GM21717 (cell line): ENCODE measurements around the gene ZCWPW1.
A peak's percentile ranks its signal among the peaks of the same experiment; 100 is the strongest.

Source experiments
- ATAC-seq: cut with Tn5 transposase; IDR thresholded peaks from one replicate; pipeline ENCODE4 v1.9.1; 2021; ENCODE audit warnings: mild to moderate bottlenecking, moderate library complexity; ENCODE audit not compliant: unreplicated experiment

The ZCWPW1 gene, protein sequence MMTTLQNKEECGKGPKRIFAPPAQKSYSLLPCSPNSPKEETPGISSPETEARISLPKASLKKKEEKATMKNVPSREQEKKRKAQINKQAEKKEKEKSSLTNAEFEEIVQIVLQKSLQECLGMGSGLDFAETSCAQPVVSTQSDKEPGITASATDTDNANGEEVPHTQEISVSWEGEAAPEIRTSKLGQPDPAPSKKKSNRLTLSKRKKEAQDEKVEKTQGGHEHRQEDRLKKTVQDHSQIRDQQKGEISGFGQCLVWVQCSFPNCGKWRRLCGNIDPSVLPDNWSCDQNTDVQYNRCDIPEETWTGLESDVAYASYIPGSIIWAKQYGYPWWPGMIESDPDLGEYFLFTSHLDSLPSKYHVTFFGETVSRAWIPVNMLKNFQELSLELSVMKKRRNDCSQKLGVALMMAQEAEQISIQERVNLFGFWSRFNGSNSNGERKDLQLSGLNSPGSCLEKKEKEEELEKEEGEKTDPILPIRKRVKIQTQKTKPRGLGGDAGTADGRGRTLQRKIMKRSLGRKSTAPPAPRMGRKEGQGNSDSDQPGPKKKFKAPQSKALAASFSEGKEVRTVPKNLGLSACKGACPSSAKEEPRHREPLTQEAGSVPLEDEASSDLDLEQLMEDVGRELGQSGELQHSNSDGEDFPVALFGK

DNA sequence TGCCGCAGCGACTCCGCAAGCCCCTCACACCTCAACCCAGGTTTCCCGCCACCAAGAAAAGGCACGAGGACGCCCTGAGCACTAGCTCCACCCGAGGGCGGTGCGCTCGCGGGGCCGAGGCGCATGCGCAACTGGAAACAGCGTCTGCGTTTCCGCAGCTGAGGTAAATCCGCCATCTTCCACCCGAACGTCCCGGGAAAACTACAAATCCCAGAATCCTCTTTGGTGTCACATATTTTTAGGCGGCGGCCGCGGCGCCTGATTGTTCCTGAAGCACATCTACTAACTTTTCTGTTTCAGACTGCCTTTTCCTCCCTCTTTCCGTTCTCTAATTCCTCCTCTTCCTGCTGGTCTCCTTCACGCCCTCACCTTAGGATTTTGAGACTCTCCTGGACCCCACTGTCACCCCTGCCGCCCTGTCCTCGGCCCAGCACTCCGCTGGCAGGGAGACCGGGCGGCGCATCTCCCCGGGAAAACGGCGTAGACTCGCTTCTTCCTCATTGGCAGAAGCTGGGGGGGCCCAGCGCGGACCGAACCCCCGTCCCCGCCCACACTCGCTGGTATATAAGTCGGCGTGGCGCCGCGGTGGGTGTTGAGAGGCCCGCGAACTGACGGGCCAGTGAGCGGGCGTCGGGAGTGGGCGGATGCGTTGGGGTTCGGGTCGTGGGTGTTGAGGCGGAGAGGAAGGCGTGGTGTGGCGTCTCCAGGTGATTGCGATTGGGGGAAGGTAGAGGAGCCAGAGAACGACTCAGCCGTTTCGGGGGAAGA lies at the start of gene ZCWPW1:
TSS of gene ZCWPW1 (minus strand) at position 505 of the 768 bp plus-strand sequence. CDS start 8,054 bp downstream, outside the sequence.
- ATAC-seq: peak; percentile 44

DNA sequence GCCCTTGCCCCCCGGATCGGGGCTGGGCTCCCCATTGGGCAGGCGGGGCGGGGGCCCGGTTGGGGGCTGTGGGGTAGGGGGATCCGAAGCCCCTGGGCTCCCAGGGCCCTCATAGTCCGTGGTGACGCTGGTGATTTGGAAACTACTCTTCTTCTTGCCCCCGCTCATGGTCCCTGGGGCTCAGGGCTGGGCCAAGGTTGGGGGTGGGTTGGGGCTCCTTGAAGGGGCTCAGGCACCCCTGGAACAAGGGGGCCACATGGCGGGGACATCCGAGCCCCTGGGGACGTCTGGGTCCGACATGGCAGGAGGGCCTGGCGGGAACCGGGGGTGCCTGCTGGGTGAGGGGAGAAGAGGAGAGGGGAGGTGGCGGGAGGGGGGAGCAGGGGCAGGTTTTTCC lies 49.4 kb upstream of the ZCWPW1 start:
- ATAC-seq: no peak

DNA sequence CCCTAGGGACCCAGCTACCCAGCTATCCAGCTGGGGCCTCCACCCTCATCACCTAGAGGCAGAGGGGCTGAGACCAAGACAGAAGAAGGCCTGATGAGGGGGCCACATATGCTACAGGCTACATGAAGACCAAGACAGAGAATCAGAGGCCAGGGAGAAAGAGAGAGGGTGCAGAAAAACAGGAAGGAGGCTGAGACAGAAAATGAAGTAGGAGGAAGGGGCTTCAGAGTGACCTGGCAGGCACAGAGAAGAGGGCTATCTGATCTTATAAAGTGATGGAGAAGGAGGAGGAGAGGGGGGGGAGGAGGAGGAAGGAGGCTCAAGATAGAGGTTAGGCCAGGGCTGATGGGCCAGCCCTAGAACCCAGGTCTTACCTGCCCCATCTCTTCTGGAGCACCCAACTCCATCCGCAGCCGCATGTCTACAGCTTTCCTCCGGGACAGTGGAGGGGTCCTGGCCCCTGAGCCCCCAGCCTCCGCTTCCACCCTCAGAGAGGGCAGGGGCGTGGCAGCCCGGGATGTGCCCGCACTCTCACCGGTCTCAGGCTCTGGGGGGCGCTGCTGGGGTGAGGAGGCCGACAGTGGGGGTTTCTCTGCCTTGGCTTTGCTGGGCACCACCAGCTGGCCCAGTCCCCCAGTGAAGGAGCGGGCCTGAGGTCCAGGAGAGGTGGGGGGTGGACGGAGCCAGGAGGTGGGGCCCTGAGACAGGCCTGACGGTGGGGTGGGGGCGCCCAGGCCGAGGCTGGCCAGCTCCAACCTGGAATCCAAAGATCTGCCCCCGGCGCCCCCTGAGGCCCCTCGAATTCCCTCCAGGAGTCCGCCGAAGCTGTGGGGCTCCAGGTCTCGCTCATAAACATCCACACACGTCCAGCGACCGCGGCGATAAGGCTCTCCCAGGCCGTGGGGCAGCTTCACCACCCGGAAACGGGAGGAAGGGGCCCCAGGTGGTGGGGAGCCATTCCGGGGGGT lies 48.7 kb upstream of the ZCWPW1 start:
- no peak for ATAC-seq

DNA sequence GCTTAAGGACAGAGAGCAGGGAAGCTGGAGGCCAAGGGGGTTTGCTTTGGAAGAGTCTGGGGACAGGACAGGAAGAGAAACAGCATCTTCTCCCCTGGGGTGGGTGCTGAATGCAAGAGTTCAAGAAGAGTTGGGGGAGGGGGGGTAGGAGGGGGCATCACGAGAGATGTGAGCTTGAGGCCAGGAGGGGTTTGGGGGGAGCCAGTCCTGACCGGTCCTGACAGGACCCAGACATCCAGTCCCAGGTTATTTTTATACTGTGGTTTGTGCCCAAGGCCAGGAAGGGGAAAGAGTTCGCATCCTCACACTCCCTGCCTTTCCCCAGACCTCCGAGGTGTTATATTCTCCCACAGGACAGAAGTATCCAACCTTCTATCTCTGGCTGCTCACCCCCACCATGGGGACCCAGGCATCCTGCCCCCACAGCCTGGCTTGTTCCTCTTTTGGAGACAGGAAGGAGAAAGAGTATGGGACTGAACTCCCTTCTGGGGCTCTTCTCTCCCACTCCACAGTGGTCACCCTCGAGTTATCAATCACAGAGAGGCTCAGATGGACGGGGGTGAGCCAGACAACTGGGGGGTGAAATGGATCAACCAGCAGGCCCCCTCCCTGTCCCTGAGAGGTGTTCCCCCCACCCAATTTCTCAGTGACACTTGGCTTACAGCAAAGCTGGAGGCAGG lies 47.7 kb upstream of the ZCWPW1 start:
- no peak for ATAC-seq

DNA sequence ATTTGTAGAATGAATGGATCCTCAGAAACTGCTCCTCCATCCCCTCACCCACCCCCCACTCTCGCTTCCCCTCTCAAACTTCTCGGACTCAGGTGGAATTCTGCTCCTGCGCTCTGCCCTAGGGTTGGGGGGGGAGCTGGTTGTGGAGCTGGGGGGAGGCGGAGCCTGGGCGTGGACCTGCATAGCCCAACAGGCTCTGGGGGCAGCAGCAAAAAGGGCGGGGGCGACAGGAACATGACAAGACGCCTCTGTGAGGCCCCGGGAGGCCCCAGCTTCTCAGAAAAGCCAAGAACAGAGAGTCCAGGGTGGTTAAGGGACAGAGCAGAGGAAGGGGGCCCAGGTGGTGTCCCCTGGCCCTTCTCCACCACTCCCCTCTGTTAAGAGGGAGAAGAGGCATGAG lies 47.0 kb upstream of the ZCWPW1 start:
- ATAC-seq: no peak

DNA sequence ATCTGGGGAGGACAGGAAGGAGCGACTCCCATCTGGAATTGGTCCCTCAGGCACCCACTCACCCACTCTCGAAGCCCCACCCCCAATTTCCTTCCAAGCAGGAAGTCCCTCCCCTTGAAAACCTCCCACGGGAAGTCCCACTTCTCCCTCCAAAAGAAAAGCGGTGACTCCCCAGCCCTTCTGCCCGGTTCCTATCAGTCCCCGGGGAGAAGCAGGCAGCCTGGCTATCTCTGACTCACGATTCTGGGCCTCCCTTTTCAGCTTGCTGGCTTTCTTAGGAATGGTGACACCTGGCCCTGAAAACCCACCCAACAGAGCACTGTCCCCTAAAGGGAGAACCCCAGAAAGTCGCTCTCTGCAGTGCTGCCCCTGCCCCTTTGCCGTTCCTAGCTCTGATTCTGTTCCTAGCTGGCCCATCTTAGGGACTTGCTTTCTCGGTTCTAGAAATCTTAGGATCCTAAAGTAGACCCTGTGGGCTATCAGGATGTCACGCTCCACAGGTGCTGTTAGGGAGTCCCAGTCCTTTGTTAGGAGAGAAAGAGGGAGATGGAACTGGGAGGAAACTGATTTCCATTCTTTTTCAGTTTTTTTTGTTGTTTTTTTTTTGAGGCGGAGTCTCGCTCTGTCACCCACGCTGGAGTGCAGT lies 44.5 kb upstream of the ZCWPW1 start:
- no peak for ATAC-seq

DNA sequence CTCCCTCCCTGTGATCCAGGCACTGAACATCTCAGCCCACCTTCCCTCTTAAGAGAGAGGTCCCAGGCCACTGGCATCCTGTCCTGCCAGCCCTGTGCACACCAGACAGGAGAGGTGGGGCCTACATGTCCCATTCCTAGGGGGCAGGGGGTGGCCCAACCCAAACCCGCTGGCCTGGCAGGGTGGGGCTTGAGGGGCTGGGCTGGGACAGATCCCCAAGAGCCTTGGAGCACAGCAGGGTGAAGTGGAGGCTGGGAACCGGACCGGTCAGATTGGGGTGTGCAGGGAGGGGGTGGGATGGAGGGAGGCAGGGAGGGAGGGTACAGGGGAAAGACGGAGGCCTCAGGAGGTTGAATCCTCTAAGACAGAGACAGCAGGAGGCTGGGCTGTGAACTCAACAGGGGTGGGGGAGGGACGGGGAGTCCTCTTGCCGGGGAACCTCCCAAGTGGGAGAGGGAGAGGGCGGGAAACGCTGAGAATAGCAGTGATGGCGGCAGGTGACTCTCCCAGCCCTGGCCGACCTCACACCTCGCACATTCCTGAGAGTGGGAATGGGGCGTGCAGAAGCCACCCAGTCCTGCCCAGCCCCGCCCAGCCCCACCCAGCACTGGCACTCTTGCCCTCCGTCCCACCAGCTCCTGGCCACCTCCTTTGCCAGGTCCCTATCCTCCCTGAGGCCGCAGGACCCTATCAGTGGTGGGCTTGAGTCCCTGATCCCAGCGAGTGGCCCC lies 43.8 kb upstream of the ZCWPW1 start:
- no peak for ATAC-seq

DNA sequence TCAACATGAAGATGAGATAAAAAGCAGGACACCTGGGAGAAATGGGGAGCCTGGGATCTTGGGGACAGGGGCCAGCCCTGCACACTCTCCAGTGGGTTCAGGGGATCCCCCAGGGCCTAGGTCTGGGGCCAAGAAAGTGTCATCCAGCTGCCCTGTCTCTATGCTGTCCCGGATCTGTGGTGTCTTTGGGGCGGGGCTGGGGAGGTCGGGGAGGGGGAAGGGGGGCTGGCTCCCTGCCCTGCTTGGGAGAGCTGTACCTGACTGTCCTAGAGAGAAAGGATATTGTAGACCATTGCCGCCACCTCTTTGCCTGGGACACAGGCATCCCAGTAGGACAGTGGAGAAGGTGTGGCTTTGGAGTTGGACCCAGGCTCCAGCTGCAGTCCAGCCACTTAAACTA lies 42.5 kb upstream of the ZCWPW1 start:
- ATAC-seq: no peak

DNA sequence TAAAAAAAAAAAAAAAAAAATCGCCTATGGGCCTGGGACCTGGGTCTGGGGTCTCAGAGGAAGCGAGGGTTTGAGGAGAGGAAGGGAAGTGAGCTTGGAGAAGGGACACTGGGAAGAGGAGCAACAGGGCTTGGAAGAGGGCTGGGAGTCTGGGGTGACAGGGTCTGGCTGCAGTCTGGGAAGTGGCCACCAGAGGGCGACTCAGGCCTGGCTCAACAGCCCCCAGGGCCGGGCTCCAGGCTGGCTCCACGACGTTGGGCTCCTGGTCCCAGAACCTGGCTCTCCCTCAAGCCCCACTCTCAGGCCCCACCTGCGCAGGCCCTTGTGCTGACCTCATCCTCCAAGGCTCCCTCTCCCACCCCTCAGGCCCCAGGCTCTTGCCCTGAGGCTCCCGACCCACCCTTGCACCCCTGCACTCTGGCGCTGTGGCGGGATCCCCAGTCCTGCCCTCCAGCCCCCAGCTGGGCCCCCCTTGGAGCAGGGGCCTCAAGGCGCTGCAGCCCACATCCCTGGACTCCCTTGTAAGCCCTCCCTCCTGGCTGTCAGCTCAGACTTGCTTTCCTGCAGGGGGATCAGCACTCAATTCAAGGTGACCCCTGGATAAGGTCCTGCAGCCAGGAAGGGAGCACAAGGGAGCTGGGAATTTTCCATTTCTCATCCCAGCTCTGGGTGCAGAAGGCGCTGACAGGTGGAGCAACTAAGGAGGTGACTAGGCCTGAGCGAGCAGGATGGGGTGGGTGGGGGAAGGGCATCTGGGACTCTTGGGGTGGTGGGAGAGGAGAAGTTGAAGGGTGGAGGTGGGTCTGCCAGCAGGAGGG lies 40.9 kb upstream of the ZCWPW1 start:
- no peak for ATAC-seq

DNA sequence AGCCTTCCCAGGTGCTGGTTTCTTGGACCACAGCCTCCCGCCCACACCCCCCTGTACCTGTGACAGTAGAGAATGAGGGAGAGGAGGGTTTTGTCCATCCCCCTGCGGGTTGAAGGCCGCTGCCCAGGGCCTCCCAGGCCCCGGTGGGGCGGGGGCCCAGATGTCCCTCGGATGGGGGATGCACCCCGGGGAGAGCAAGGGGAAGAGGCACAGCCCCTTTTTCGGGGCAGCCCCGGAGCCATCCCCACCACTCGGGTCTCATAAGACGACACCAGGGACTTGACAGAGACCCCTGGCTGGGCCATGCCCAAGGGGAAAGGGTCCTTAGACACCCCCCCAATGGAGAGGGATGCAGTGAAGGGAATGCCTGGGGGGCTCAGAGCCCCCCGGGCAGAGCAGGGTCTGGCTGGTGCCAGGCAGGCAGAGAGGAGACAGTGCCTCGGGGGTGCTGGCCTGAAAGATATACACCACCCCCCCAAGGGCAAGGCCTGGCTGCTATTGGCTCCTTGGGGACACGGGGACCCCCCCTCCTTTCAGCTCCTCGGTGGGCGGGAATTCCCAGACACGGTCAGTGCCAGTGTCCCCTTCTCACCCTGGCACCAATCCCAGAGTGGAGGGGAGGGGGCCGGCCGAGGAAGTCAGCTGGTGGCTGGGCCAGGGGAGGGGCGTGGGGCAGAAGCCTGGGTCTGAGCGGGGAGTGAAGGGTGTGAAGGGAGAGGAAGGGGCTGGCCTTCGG lies 39.3 kb upstream of the ZCWPW1 start:
- ATAC-seq: no peak

DNA sequence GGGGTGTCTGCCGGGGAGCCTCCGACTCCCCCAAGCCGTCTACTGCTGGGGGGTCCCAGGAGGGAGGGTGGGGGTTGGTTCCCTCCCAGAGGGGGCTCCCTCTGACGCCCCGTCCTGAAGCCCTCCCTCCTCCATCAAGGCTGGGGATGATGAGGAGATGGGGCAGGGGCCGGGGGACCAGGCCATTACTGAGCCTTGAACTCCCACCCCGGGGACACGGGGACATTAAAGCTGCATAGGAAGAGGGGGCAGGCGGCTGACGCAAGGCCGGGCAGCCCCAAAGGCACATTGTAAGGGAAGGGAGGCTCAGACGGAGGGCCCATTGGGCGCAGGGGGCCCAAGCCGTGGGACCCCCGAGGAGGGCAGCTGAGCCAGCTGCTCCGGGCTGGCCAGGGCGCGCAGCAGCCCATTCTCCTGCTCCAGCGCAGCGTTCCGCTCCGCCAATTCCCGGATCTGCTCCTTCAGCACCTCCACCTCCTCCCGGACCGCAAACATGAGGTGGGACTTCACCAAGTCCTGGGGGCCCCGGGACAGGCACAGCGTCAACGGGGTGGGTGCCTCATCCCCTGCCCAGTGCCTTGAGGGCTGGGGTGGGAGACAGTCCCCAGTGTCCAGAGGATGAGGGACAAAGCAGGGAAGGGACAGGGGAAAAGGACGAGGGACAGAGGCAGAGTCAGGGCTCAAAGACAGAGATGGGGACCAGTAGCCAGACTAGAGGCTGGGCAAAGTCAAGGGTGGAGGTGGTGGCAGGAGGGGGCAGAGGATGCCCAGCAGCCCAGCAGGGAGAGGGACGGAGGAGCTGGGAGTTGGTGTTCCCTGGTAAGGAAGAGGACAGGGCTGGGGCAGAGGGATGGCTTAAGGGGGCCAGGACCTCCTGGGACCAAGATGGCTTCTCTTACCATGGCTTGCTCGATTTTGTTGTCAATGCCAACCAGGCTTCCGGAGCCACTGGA lies 38.4 kb upstream of the ZCWPW1 start:
- no peak for ATAC-seq

DNA sequence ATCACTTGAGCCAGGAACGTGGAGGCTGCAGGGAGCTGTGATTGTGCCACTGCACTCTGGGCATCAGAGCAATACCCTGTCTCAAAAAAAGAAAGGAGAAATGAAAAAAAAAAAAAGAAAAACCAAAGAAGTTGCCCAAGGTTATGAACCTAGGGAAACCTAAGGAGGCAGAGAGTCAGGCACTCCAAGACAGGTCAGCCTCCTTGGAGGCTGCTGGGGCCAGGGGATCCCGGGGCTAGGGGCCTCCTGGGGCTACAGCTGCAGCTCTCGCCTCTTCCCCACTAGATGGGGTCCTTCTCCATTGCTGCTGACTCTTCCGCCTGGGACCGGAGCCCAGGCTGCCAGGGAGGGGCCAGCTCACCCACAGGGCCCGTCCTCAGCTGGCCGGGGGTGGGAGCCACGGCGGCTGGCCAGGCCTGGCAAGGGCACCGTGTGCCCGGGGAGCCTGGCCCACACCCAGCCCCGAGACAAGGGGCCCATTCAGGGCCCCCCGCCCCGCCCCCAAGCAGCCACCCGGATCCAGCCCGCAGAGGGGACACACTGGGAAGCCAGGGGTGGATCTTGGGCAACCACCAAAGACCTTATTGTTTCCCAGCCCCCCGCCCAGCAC lies 37.3 kb upstream of the ZCWPW1 start:
- ATAC-seq: no peak

DNA sequence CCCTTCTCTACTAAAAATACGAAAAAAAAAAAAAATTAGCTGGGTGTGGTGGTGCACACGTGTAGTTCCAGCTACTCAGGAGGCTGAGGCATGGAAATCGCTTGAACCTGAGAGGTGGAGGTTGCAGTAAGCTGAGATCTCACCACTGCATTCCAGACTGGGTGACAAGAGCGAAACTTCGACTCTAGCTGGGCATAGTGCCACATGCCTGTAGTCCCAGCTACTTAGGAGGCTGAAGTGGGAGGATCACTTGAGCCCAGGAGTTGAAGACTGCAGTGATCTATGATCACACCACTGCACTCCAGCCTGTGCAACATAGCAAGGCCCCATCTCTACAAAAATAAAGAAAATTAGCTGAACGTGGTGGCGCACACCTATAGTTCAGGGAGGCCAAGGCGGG lies 36.8 kb upstream of the ZCWPW1 start:
- ATAC-seq: no peak

DNA sequence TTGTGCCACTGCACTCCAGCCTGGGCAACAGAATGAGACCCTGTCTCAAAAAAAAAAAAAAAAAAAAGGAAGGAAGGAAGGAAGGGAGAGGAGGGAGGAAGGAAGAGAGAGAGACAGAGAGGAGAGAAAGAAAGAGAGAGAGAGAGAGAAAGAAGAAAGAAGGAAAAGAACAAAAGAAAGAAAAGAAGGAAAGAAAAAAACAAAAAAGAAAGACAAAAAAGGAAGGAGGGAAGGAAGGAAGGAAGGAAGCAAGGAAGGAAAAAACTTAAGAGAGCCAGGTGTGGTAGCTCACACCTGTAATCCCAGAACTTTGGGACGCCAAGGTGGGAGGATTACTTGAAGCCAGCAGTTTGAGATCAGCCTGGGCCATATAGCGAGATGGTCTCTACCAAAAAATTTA lies 36.3 kb upstream of the ZCWPW1 start:
- ATAC-seq: no peak

DNA sequence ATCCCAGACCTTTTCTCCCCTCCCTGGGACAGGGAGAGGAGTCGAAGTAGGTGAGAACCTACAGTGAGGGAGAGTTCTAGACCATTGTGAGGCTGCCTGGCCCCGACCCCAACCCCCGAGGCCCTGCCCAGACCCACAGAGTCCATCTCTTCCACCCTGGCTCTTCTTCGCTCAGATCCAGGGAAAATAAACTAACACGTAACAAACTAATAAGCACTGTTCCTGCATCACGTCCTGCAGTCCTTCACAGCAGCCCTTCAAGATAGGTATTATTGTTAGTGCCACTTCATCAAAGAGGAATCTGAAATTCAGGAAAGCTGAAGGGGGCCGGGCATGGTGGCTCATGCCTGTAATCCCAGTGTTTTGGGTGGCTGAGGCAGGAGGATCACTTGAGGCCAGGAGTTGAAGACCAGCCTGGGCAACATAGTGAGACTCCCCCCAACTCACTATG lies 35.7 kb upstream of the ZCWPW1 start, which contains the start of gene SPACDR:
TSS of gene SPACDR (minus strand) at position 51 of the 451 bp plus-strand sequence. CDS start 235 bp downstream, outside the sequence.
- ATAC-seq: no peak

DNA sequence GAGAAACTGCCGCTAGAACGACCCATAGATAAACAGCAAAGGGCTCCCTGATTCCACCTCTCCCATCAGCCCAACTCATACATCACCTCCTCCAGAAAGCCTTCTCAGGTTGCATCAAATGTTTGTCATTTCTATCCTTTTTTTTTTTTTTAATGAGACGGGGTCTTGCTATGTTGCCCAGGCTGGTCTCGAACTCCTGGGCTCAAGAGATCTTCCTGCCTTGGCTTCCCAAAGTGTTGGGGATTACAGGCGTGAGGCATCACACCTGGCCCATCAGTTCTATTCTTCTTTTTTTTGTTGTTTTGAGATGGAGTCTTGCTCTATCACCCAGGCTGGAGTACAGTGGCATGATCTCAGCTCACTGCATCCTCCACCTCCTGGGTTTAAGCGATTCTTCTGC lies 28.5 kb upstream of the ZCWPW1 start:
- no peak for ATAC-seq
